GM06990 (cell line): ENCODE results near the gene KCNK4.

Source experiments
- DNase-seq: peaks from one replicate; pipeline ENCODE4 v3.0.0-alpha.2; 2011; ENCODE audit not compliant: insufficient read length; ENCODE audit errors: extremely low read depth
- H3K27me3 ChIP-seq: replicated peaks from 2 replicates; pipeline ENCODE4 v1.6.0; 2011; ENCODE audit warnings: low read length; ENCODE audit not compliant: control insufficient read depth, insufficient read depth
- H3K36me3 ChIP-seq: 2 replicates; pipeline ENCODE4 v1.5.1; 2011; ENCODE audit warnings: low read length; ENCODE audit not compliant: control insufficient read depth, insufficient read depth
- H3K4me3 ChIP-seq: replicated peaks from 2 replicates; pipeline ENCODE4 v1.5.1; 2011; ENCODE audit warnings: low read depth, mild to moderate bottlenecking, control low read depth, low read length
- CTCF ChIP-seq: IDR thresholded peaks from 2 replicates; pipeline ENCODE4 v1.5.1; 2011; ENCODE audit warnings: low read length, control low read depth, mild to moderate bottlenecking, inconsistent platforms; ENCODE audit not compliant: insufficient read depth, poor library complexity, severe bottlenecking

KCNK4 gene

GRCh38 chr11:64290352-64291261, 495 bp upstream of the KCNK4 start:
- DNase-seq = no peak
- Histone ChIP-seq H3K36me3 (no peaks in the 10 kb centered on the region; the same call in 1 of the 2 replicates), H3K27me3 (peaks cover 2% of the 10 kb centered on the region), H3K4me3 (no peak overlapping the region)
- TF ChIP-seq CTCF = no peak

GRCh38 chr11:64291752-64292459, 804 bp downstream of the KCNK4 start:
- Histone ChIP-seq H3K4me3 (peak overlapping the region; percentile 21; the same call in 1 of the 2 replicates), H3K27me3 (peaks cover 2% of the 10 kb centered on the region), H3K36me3 (no peaks in the 10 kb centered on the region; the same call in 1 of the 2 replicates)
- DNase-seq = no peak
- no peak for TF ChIP-seq CTCF

- Histone ChIP-seq H3K36me3 (no peaks in the 10 kb centered on the region; the same call in 1 of the 2 replicates), H3K4me3 (peak overlapping the region; percentile 21; the same call in 1 of the 2 replicates), H3K27me3 (peaks cover 5% of the 10 kb centered on the region)
- TF ChIP-seq CTCF = no peak
- DNase-seq = no peak
These were observed 1.6 kb downstream of the KCNK4 start for GRCh38 chr11:64292460-64293254.

- no peak for TF ChIP-seq CTCF
- DNase-seq = no peak
- H3K4me3 ChIP-seq = no peak overlapping the region
- no peaks in the 10 kb centered on the region for H3K36me3 ChIP-seq
- H3K27me3 ChIP-seq = peaks cover 5% of the 10 kb centered on the region
These were observed 3.7 kb downstream of the KCNK4 start for GRCh38 chr11:64294774-64295173.

GRCh38 chr11:64295760-64296159, 4.7 kb downstream of the KCNK4 start:
- no peak for TF ChIP-seq CTCF
- Histone ChIP-seq H3K27me3 (peaks cover 5% of the 10 kb centered on the region), H3K36me3 (no peaks in the 10 kb centered on the region), H3K4me3 (no peak overlapping the region)
- no peak for DNase-seq
